Fibroblast of upper back skin (primary cell): Measurements from ENCODE around the gene MZT2A.
"Not testable (repeated sequence)": the region's sequence is repeated elsewhere in the genome, so short reads cannot be mapped to it uniquely, and the experiment has no call there.

Experiments
- DNase-seq: peaks from one replicate; pipeline ENCODE4 v3.0.0-alpha.2; 2013

The MZT2A gene

DNA sequence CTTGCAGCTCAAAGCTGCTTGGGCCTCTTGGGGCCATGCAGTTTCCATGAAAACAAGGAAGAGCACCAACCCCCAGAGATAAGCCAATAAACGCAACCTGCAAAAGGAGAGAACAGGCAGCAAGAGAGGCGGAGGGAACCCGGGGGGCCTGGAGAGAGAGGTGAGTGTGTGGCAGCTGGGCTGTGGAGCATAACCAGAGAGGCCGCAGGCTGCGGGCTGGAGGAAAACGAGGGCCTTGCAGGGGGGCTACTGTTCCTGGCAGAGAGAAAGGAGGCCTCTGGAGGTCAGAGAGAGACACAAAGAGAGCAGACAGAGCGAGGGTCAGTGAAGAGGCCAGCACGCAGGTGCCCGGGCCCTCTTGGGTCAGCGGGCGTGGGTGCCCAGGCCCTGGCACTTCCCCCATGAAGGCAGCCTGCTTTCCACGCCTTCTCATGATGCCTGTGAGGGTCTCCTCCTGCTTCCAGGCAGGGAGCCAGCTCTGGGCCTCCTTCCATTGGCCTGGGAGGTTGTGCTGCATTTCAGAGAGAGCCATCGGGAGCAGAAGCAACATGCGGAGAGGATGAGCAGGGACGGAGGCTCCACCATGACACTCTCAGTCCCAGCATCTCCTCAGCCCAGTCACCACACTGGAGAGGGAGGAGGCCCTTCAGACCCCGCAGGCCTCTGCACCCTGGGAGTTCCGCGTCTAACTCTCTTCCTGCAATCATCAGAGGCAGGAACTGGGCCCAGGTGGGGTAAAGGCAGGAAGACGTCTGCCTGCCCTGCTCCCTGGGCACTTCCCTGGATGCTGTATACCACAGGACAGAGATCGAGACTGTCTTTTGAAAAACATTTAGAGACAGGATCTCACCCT lies 1.4 kb downstream of the MZT2A start:
- not testable (repeated sequence) for DNase-seq

DNA sequence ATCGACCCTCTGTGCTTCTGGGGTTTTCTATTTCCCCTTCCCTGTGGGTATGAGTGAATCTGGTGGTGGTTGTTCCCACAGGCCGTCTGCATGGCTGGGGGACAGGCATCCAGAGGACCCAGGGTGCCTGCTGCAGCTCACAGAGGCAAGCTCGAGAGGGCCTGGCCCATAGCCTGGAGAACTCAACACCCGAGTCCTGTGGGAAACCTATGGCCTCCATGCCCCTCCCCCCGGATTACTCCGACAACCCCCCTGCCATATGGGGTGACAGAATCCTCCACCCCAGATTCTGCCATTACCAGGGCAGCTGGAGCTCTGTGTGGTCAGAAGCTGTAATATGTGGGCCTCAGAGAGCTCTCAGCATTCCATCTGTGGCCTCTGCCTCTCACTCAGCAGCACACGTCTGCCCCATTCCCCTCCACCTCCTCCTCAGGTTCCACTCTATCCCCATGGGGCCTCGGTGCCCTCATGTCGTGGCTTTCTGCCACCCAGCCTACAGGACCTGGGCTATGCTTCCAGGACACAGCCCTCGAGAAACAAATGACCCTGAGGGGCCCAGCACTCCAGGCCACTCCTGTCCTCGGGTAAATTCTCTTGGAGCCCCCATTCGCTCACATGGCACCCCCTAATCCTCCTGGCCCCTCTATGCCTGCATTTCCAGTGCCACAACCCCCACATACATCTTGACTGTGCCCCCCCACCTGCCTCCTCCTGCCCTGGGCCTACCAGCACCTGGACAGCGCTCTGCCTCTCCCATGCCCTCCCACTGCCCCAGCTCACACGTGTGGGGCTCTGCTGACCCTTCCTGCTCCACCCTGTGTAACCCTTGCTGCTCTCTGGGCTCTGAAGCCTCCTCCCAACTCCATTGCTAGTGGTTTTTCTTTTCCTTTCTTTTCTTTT lies 3.6 kb downstream of the MZT2A start:
- DNase-seq: peak; percentile 10

DNA sequence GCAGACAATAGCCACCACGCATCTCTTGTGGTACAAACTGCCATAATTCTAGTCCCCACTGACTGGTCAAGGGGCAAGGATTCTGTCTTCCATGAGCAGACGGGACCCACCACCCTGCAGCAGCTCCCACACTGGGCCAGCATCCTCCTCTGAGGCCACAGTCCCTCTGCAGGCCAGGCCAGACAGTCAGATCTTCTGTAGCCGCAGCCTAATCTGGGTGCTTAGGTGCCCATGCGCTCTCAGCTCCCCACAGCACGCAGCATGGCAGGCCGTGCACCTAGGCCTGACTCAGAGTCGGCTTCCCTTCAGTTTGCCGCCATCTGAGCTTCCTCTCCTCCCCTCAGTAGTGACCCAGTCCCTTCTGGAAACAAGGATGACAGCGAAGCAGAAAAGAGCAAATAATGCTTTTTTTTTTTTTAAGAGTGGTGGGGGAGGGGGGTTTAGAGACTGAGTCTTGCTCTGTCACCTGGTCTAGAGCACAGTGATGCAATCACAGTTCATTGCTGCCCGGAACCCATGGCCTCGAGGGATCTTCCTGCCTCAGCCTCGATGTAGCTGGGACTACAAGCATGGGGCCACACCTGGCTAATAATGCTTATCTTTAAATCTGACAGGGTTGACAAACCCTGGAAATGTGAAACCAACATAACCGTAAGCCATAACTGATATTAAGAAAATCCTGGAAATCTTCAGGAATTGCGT lies 5.8 kb downstream of the MZT2A start:
- not testable (repeated sequence) for DNase-seq

DNA sequence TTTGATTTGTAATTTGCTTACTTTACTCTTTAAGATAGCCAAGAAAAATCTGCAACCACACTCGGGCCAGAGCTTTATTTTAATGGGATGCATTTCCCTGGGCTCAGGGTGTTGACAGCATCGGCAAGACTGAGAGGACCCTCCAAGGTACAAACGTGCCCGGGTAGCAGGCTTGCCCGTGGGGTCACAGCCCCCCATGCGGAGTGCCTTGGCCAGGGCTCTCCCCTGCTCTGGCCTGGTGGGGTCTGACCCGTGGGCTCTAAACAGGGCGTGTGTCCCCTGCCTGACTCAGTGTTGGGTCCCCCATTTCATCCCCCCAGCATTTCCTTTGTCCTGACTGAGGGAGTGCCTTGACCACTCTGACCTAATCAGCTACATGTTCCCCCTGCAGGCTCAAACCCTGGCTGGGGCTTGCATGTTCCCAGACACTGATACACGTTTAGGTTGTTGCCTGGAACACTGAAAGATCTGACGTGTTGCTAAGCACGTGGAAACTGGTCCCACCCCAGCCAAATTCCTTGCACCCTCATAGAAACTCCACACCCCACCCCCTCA lies 7.2 kb downstream of the MZT2A start:
- DNase-seq: not testable (repeated sequence)

DNA sequence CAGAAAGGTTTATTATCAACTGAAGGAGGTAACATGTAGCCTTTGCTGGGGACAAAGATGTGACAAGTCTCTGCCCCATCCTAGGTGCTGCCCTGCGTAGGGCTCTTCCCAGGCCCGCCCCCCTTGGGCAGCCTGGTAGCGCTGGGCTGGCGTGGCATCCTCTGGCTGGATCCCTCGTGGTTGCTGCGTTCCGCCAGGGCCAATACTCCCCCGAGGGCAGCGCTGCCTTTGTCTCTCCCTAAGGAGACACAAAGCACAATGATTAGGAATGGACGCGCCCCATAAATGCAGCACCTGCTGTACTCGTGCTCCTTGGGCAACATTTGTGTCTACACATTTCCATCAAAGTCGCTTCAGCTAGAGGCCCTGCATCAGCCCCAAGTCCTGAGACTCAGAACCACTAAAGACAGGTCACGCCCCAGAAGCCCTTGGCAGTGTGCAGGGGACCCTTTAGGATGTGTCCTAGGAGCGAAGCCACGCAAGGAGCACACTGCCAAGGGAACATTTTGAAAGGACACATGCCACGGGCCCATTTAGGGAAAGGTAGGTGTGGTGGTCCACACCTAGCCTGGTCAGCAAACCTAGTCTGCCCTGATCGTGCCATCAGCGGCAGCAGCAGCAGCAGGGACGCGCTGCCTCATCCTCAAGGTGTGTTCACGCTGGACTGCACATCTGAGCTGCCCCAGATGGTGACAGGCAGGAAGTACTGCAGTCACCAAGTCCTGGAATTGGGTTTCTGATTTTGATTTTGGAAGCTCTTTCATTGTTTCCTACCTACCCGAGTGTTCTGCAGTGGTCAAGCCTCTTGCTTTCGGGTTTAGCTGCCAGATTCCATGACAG lies 8.0 kb downstream of the MZT2A start:
- not testable (repeated sequence) for DNase-seq

DNA sequence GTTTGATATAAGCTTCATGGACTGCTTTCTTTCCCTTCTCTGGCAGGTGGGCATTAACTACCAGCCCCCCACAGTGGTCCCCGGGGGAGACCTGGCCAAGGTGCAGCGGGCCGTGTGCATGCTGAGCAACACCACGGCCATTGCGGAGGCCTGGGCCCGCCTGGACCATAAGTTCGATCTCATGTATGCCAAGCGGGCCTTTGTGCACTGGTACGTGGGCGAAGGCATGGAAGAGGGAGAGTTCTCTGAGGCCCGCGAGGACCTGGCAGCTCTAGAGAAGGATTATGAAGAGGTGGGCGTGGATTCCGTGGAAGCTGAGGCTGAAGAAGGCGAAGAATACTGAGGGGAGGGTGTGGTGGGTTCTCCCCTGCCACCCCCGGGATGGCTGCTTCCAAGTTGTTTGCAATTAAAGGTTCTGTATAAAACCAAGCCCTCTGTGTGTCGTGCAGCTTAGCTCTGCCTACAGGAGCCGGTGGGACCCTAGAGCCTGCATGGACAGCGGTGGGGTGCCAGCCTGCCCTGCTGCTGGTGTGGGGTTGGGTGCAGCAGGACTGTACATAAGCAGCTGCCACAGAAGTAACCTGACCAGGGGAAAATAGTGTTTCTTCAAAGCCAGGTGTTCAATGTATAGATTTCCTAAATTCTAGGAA lies 9.6 kb downstream of the MZT2A start:
- DNase-seq: not testable (repeated sequence)

DNA sequence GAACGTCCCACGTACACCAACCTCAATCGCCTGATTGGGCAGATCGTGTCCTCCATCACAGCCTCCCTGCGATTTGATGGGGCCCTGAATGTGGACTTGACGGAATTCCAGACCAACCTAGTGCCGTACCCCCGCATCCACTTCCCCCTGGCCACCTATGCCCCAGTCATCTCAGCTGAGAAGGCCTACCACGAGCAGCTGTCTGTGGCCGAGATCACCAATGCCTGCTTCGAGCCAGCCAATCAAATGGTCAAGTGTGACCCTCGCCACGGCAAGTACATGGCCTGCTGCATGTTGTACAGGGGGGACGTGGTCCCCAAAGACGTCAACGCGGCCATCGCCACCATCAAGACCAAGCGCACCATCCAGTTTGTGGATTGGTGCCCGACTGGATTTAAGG lies 11.8 kb downstream of the MZT2A start:
- DNase-seq: not testable (repeated sequence)

DNA sequence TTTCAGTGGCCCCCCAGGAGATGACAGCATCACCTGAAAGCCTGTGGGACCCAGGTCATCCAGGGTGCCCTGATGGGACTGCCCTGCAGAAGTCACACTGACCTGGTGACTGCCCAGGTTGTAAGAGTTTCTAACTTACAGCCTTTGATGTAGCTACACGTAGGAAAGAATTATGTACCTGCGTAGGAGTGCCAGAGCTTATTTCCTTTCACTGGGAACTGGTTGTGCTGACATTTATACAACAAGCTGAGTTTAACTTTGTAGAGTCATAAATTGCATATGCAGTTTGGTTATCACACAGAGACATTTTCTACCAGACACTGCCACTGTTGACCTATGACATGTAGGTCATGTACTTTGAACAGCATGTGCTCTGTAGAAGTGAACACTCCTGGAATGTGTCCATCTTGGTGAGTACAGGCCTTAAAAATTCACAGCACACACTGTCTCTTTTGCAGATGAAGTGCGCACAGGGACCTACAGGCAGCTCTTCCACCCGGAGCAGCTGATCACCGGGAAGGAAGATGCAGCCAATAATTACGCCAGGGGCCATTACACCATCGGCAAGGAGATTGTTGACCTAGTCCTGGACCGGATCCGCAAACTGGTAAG lies 13.2 kb downstream of the MZT2A start:
- DNase-seq: not testable (repeated sequence)

DNA sequence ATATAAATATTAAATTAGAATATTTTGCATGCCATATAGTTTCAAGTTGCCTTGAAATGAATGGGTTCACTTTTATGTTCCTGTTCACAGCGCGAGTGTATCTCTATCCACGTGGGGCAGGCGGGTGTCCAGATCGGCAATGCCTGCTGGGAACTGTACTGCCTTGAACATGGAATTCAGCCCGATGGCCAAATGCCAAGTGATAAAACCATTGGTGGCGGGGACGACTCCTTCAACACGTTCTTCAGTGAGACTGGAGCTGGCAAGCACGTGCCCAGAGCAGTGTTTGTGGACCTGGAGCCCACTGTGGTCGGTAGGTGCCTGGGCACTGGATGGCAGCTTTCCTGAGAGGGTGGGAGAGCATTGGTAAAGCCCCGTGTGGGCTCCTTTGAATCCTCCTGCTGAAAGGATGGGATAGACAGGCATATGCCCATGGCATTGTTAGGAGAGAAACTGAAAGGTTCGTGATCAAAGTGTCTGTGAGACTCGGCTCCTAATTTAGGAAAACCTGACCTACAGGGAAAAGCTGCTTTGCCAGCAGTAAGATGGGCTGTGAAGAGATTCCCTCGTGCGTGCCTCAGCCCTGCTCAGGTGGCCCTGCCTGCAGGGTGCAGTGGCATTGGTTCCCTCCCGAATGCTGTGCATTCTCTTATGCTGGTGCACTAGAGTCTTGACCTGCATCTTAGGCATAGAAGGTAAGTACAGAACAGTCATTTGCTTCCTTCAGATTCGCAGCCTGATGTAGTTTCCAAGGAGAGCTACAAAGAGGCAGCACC lies 13.9 kb downstream of the MZT2A start:
- DNase-seq: not testable (repeated sequence)

DNA sequence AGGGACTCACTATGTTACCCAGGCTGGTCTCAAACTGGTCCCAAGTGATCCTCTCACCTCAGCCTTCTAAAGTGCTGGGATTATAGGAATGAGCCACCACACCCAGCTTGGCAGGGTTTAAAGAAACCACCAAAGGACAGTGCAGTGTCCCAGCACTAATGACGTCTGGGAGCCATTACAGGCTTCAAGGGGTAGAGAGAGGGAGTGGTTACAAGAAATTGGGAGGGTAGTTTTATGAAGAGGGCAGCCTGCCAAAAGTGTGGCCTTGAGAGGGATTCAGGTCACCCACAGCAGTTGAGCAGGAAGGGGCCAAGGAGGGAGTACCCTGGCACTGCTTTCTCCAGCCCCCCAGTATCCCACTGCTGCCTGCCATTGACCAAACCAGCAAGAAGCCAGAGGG lies 15.0 kb downstream of the MZT2A start:
- not testable (repeated sequence) for DNase-seq

DNA sequence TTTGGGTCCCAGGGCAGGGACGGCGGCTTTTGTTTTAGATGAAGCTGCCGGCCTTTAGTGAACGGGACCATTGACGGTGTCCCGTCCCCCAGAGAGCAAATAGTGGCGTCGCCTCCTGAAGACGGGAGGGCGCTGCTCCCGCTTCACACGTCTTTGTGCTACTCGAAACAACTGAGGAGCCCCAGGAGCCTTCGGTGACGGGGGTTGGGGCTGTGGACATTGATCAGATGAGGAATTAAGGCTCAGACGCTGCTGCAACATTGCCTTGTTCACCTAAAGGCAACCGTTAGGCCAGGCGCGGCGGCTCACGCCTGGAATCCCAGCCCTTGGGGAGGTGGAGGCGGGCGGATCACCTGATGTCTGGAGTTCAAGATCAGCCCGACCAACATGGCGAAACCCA lies 15.8 kb downstream of the MZT2A start:
- not testable (repeated sequence) for DNase-seq

DNA sequence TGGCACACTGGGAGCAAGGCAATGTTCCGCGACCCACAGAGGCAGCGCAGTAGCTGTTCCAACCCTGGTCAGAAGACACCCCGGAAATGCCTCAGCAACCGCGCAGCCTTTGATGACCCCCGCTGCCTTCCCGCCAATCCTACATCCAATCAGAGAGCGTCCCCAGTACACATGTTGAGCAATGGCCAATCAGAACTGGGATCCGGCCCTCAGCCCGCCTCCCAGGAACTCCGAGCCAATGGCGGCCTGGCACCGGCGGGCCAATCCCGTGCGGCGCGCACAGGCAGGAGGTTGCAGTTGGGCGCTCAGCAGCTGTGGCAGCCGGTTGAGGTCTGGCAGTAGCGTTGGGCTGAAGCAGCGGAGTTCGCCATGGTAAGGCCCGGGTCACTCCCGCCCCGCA lies 16.4 kb downstream of the MZT2A start, which contains the start of gene TUBA3D:
TSS of gene TUBA3D (plus strand) at position 289 of the 400 bp plus-strand sequence. CDS start at position 370, 81 bp downstream.
- no peak for DNase-seq

DNA sequence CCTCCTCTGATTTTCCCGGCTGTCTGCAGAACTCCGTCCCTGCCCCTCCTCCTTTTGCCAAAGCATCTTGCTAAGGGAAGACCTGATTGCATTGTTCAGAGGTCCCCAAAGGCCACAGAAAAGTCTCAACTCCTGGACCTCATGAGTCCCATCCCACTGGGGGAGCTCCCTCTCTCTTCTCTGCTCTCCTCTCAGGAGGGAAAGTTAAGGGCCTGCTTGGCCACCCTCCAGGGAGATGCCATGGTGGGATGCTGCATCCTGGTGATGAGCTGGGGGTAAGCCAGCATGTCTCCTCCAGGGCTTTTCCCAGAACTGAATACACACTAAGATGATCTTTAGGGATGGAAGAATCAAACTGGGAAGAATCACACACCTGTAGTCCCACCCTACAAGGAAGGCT lies 18.9 kb downstream of the MZT2A start:
- DNase-seq: not testable (repeated sequence)

DNA sequence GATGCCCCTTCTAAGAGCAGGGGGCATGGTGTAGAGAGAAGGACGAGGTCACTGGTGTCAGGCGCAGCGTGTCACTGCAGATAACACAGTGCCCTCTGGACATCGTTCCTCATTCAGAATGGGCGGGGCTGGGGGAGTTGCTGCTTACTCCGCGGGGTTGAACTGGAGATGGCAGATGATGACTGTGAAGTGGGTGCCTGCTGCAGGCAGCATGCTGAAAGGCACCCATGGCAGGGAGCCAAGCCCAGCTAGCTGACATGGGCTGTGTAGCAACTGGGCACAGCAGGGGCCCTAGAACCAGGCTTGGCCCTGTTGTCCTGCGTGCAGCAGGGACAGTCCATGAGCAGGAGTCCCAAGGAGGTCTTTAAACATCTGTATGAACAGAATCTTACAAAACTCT lies 20.6 kb downstream of the MZT2A start:
- not testable (repeated sequence) for DNase-seq

DNA sequence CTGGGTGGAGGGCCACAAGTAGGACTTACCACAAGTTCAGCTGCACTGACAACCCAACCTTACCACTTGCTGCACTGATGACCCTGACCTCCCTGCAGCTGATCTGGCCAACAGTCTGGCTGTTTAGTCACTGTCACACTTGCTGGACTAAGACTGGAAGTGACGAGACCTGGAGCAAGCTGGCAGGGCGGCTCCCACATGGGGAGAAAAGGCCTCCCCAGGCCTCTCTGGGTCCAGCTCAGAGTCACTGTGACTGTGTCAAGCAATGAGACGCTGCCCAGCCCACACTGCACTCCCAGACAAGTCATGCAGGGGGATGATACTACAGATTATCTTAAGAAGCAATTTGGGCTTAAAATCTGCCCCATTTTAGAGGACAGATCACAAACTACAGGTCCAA lies 21.3 kb downstream of the MZT2A start:
- DNase-seq: not testable (repeated sequence)

DNA sequence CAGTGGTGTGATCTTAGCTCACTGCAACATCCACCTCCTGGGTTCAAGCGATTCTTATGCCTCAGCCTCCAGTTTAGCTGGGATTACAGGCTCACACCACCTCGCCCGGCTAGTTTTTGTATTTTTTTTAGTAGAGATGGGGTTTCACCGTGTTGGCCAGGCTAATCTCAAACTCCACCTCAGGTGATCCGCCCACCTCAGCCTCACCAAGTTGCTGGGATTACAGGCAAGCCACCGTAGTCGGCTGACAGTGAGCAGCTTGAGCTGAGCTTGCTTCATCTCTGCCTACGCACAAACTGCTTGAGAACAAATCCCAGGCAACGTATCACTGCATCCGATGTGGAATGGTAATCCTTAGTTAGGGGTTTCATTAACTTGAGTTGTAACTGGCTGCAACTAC lies 24.5 kb downstream of the MZT2A start:
- DNase-seq: not testable (repeated sequence)

DNA sequence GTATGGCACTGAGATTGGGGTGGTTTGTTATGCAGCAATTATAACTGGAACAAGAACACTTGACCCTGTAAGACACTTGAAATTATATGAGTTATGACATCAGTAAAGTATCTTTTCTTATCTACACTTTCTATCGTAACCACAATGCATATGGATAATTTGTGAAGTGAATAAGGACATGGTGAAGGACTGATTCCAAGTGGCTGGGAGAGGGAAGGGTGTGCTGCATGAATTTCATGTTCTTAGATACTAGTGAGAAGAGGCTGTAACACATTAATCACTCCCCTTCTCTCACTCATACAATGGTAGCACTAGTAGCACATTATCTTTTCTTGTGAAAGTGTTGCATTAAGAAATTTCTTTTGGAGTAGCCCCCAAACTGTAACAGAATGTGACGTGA lies 37.3 kb downstream of the MZT2A start:
- DNase-seq: not testable (repeated sequence)

DNA sequence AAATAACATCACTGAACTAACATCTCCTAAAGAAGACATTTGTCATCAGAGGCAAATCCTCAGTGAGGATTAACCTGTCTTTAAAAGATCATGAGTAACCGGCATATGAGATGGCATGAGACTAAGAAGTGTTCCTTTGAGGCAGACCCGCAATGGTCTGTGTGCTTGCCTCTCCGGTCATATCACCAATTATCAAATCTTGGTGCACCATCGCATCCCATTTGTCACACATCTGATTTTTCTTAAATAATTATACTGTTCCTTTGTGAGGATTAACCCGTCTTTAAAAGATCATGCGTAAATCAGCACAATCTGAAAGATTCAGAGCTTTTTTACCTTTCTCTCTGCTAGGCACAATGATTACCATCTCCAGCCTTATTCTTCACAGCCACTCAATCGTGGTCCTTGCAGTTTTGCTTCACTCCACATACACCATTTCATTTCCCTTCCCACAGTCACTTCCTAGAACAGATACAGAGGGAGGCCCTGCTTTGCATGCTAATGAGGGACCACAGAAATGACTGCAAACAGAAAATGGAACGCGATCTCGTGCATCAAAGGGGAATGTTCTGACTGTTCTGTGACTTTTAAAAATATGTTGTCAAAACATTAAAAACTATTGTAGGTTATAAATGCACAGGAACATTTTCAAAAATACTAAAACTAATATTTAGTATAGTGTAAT lies 40.8 kb downstream of the MZT2A start:
- not testable (repeated sequence) for DNase-seq

DNA sequence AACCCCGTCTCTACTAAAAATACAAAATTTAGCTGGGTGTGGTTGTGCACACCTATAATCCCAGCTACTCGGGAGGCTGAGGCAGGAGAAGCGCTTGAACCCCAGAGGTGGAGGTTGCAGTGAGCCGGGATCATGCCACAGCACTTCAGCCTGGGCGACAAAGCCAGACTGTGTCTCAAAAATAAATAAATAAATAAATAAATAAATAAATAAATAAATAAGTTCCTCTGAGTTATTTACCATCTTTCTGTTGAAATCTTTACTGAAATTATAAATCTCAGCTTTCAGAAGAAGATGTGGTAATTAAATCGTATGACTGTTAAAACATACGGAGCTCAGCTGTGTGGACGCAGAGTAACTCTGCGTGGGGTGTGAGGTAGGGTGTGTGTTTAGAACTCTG lies 44.2 kb downstream of the MZT2A start:
- not testable (repeated sequence) for DNase-seq
